TTC549 (cell line): ENCODE measurements around the gene TTC16.

ENCODE experiments used
- FAIRE-seq: peaks from 2 replicates; lab custom pipeline; 2012; peaks lifted over from hg19 to GRCh38; lab: Jason Lieb, UNC

Gene TTC16

GRCh38 chr9:127697575-127697974 lies 18.3 kb upstream of the TTC16 start:
- FAIRE-seq = no peak

- no peak for FAIRE-seq
These were observed 17.5 kb upstream of the TTC16 start for GRCh38 chr9:127698386-127698785.

GRCh38 chr9:127698985-127699670 lies 16.8 kb upstream of the TTC16 start:
- no peak for FAIRE-seq

- no peak for FAIRE-seq
These were observed 15.7 kb upstream of the TTC16 start for GRCh38 chr9:127700140-127700539.

- no peak for FAIRE-seq
These were observed 15.2 kb upstream of the TTC16 start for GRCh38 chr9:127700594-127701255.

GRCh38 chr9:127703289-127703946 lies 12.5 kb upstream of the TTC16 start:
- FAIRE-seq = no peak

GRCh38 chr9:127705577-127706379 lies 10.1 kb upstream of the TTC16 start:
- no peak for FAIRE-seq

GRCh38 chr9:127706836-127707241 lies 9.0 kb upstream of the TTC16 start, which contains the start of gene CFAP157:
TSS of gene CFAP157 (plus strand) at chr9:127706988. CDS start at chr9:127707032, 44 bp downstream.
- no peak for FAIRE-seq

- FAIRE-seq = no peak
These were observed 8.1 kb upstream of the TTC16 start for GRCh38 chr9:127707766-127708165.

GRCh38 chr9:127708952-127709587 lies 6.8 kb upstream of the TTC16 start:
- no peak for FAIRE-seq

GRCh38 chr9:127710204-127710783 lies 5.6 kb upstream of the TTC16 start:
- no peak for FAIRE-seq

- FAIRE-seq = no peak
These were observed 4.6 kb upstream of the TTC16 start for GRCh38 chr9:127711226-127711701.

- FAIRE-seq = no peak
These were observed 4.0 kb upstream of the TTC16 start for GRCh38 chr9:127711831-127712274.

- FAIRE-seq = no peak
These were observed 3.5 kb upstream of the TTC16 start for GRCh38 chr9:127712371-127712770.

GRCh38 chr9:127712867-127713266 lies 3.0 kb upstream of the TTC16 start:
- no peak for FAIRE-seq

GRCh38 chr9:127714020-127714750 lies 1.7 kb upstream of the TTC16 start:
- FAIRE-seq = no peak

- no peak for FAIRE-seq
These were observed 869 bp upstream of the TTC16 start for GRCh38 chr9:127714951-127715469.

- no peak for FAIRE-seq
These were observed 533 bp downstream of the TTC16 start for GRCh38 chr9:127716412-127716811.

GRCh38 chr9:127717766-127718165 lies 1.9 kb downstream of the TTC16 start:
- FAIRE-seq = no peak
